NCI-H146 (cell line): ENCODE measurements around the gene TRPM8.
"Not testable (repeated sequence)": the region's sequence is repeated elsewhere in the genome, so short reads cannot be mapped to it uniquely, and the experiment has no call there.

ENCODE experiments used
- DNase-seq: peaks from one replicate; lab custom pipeline; 2025; lab: John Stamatoyannopoulos, UW

The TRPM8 gene

DNA sequence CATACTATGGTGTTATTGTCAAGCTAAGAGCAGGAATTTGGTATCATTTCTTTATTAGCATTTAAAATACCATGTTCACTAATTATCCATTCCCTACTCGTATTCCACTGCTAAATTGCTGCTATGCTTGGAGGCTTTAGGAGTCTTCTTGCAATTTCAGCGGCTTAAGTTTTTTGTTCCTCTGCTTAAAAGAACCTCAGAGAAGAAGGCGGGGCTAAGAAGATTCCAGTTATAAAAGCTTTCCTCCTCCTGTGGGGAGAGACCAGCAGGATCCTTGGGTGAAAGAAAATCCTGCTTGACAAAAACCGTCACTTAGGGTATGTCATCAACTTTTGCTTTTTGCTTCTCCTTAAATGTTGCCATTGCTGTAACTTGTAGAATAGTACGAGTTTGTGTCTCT lies at the start of gene TRPM8:
Gene TRPM8 (plus strand): TSS at position 258 of the 400 bp plus-strand sequence. CDS start 9,165 bp downstream, outside the sequence.
- DNase-seq: no peak

- DNase-seq: peak; percentile 47
These were observed 49.1 kb upstream of the TRPM8 start, which contains the start of gene MSL3B for GRCh38 chr2:233867993-233868532. MSL3B (minus strand) TSS chr2:233868386.

DNA sequence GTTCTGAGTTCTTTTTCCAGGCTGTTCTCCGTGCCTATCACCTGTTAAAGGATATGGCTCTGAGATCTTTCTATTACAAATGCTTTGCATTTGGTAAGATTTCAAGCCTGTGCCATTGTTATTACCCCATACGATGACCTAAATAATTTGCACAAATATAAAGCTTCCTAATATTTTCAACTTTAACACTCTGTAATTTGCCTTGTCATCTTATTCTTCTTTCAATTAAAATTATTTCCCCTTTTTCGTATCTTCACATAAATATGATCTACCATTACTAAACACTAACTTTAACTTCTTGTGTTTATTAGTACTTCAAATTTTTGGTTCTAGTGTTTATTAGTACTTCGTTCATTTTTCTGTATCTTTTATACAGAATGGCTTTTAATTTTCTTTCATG lies 45.7 kb upstream of the TRPM8 start:
- DNase-seq: no peak

GRCh38 chr2:233872125-233872524 lies 45.0 kb upstream of the TRPM8 start:
- DNase-seq: not testable (repeated sequence)

- DNase-seq: no peak
These were observed 34.8 kb upstream of the TRPM8 start for GRCh38 chr2:233882353-233882752.

- DNase-seq: no peak
These were observed 24.4 kb upstream of the TRPM8 start for GRCh38 chr2:233892793-233893192.

DNA sequence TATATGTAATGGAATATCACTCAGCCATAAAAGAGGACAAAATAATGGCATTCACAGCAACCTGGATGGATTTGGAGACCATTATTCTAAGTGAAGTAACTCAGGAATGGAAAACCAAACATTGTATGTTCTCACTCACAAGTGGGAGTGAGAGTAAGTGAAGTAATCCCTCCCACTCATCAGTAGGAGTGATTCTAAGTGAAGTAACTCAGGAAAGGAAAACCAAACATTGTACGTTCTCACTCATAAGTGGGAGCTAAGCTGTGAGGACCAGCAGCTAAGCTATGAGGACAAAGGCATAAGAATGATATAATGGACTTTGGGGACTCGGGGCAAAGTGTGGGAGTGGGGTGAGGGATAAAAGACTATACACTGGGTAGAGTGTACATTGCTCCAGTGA lies 20.9 kb upstream of the TRPM8 start:
- DNase-seq: not testable (repeated sequence)

DNA sequence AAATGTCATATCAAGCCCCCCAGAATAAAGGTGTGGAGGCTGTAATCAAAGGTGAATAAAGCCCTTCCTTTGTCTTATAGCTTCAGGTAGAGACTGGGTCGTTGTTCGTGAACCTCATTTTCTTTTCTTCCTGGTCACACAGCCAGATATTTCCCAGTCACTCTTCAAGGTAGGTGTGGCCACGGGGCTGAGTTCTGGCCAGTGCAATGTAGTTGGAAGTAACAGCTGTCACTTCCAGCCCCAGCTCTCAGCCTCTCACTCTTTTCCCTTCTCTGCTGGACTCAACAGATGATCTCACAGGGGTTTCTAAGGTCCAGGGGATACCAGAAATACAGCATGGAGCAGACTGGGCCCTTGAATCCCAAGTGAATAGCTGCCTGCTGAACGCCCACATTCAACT lies 15.8 kb upstream of the TRPM8 start:
- no peak for DNase-seq

DNA sequence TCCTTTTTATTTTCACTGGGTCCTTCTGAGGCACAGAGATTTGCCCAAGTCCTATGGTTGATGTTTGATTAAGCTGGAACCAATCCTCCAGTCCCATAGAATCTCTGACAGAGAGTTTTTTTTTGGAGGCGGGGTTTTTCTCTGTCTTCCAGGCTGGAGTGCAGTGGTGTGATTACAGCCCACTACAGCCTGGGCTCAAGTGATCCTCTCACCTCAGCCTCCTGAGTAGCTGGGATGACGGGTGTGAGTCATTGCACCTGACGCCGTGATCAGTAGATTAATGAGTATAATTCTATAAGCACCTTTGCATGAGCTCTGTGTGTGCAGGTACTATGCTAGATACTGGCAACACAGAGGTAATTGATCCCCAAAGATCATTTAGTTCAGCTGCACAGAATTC lies 15.3 kb upstream of the TRPM8 start:
- no peak for DNase-seq

GRCh38 chr2:233905945-233906344 lies 11.2 kb upstream of the TRPM8 start:
- no peak for DNase-seq

DNA sequence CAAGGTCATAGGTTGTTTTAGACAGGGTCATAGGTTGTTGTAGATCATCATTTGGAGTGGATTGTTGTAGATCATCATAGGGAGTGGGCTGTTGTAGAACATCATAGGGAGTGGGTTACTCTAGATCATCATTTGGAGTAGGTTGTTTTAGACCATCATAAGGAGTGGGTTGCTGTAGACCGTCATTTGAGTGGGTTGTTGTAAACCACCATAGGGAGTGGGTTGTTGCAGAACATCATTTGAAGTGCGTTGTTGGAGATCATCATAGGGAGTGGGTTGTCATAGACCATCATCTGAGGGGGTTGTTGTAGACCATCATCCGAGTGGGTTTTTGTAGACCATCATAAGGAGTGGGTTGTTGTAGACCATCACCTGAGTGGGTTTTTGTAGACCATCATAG lies 9.5 kb upstream of the TRPM8 start:
- no peak for DNase-seq

GRCh38 chr2:233912691-233913423 lies 4.3 kb upstream of the TRPM8 start:
- DNase-seq: no peak

- no peak for DNase-seq
These were observed 2.0 kb upstream of the TRPM8 start for GRCh38 chr2:233915128-233915527.

DNA sequence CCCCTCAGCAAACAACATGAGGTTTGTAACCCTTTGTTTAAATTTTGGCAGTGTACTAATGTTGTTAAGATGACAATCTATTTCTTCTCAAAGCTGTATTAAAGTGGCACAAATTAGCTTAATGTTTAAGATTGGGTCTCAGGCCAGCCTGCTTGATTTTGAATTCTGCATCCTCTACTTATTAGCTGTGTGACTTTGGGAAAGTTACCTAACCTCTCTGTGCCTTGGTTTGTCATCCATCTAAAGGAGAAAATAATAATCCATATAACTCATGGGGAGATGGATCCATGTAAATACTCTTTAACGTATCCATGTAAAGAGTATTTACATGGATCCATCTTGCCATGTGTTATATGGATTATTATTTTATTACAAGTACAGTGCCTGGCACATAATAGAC lies 2.1 kb downstream of the TRPM8 start:
- no peak for DNase-seq

DNA sequence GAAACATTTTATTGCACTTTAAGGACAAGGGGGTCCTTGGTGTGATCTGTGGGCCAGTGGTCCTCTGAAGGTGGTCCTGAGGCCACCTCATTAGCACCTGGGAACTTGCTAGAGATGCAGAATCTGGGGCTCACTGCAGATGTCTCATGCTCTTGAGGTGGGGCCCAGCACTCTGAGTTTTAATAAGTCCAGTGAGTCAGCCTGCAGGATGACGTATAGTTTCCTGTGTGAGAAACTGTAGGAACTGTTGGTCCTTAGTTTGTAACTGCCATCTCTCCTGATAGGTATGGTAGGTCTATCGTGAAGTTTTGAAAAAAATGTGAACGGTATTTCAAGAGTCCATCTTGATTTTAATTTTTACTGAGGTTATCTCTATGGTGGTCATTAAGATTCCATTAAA lies 2.8 kb downstream of the TRPM8 start:
- no peak for DNase-seq

DNA sequence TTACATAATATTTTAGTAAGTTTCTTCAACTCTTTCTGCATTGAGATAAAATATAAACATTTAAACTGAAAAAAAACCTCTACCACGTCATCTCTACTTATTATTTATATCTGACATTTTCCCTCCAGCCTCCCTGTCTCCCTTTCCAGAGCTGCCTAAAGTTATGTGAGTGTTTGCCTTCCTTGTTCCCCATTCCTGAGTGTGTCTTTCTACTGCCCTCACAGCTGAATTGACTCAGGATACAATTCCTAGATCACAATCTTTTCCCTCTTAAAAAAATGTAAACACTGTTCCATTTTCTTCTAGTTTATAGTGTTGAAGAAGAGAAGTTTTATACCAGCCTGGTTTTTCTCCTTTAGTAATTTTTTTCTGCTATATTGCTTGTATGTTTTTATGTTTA lies 5.3 kb downstream of the TRPM8 start:
- no peak for DNase-seq

GRCh38 chr2:233925402-233925801 lies 8.2 kb downstream of the TRPM8 start:
- no peak for DNase-seq

- no peak for DNase-seq
These were observed 9.6 kb downstream of the TRPM8 start for GRCh38 chr2:233926806-233927205.

DNA sequence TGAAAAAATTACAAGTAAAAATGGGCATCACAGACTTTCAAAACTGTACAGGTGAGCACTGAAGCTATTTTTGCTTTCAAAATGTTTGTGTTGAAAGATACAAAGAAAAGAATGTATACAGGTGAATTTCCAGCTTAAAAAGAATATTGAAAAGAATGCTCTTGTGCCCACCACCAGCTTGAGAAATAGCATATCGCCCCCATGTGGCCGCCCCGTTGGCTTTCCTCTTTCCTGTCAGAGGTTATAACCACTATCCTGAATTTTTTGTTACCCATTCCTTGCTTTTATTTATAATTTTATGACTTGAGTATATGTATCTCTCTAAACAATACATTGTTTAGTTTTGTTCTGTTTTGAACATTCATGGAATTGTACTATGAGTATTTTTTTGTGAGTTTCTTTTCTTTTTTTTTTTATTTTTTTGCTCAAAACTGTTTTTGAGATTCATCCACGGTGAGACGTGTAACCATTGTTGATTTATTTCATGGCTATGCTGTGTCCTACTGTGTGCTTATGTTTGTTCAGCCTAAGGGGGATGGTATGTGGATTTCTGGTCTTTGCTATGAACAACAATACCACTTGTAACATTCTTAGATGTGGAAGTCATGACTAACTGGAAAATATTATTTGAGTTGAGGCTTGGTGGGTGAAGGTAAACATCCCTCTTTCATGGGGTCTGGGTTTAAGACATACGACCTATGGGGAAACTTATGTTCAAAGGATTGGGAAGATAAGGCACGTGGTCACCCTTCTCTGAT lies 11.6 kb downstream of the TRPM8 start:
- DNase-seq: peak; percentile 21

DNA sequence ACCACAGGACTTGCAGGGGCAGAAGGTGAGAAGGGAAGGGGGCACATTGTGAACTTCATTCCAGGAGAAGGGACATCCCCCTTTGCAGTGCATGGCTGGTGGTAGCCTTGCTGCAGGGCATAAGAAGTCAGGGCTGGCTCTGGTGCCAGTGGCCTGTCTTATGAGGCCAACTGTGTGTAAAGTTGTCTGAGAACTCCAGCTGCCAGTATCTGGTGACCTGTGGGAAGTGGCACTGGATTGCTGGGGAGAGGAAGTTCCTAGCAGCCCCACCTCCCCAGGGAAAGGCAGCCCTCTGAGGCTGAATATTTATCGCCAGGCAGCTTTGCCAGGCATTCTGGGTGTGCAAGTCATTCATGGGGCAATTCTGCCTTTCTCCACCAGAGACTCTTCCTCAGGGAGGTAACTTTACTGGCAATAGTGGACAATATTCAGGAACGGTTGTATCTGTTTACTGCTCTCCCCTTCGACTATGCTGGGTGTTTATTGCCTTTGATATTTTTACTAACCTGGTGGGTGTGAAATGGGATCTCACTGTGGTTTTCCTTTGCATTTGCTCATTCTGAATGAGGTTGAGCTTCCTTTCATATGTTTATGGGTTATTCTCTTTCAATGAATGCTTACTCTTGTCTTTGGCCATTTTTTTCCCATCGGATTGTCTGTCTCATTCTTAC lies 12.3 kb downstream of the TRPM8 start:
- no peak for DNase-seq

DNA sequence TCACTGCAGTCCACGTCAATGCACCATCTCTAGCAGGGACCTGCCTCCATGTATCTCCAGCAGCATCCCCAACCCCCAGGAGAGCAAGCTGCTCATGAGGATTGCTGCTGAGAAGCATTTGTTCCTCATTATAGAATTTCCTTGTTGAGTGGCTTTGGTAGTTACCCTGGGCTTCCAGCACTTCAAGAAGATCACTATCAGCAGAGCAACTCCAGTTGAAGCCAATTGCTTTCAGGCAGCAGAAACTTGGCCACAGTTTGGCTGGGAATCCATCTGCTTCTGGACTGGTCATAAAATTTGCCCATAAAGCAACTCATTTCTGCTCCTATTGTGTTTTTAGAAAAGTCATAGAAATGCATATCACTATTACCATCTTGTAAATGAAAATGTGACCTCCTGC lies 17.4 kb downstream of the TRPM8 start:
- no peak for DNase-seq

DNA sequence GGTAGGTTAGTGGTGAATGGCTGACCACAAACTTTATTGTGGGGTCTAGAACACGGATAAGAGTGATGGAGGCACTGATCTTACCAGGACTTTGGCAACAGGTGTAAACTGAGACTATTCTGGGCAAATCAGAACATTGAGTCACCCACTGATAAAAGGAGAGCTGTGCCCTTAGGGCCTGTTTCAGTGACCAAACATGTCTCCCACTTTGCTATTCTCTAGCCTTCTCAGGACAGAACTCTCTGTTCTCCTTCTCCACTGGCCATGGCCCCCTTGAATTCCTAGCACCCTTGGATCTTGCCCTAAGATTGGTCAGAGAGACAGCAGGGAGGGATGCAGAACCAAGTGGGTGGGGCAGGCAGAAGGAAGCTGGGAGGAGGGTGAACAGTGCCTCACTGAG lies 18.3 kb downstream of the TRPM8 start:
- DNase-seq: no peak

DNA sequence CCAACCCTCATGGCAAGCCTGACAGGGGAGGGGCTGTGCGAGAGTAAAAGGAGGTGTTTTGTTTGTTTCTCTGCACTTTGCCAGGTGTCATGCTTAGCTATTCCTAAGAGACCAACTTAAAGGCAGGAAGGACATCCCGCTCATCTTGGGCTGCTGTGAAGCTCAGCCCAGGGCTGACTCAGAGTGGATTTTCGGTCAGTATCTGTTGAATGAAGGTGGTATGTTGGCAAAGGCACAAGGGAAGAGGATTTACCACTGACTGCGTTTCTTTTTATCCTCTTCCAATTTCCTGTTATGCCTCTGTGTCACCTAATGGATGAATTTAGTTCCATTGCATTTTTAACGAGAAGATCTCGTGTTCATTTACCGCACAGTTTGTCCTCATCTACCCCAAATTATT lies 18.9 kb downstream of the TRPM8 start:
- DNase-seq: no peak
